IMR-90 (cell line): ENCODE measurements around the gene RBFOX2. TPM values are rescaled to one million over a fixed set of nuclear protein-coding genes. Genes with fewer than 3 reads are reported as not detected.

ENCODE experiments used
- ATAC-seq: fragments of 200-7000 bp; cut with Tn5 transposase; 2 replicates; pipeline ENCODE4 v1.9.1; 2020; ENCODE audit warnings: low read depth, mild to moderate bottlenecking, moderate library complexity
- BruUV-seq: library from RNA; stranded (reverse); fragments of 400-500 nt; replicated peaks from 2 replicates; lab custom pipeline; 2021; lab: Mats Ljungman, UMichigan
- CTCF ChIA-PET: fragments of 300-600 bp; formaldehyde crosslinking; extraction: SDS; loops from one replicate; lab custom pipeline; 2021; ENCODE audit warnings: antibody characterized with exemption; lab: Yijun Ruan, JAX
- POLR2A ChIA-PET: fragments of 300-600 bp; sonication (Branson Sonifier 250); formaldehyde crosslinking; loops from one replicate; lab custom pipeline; 2022; ENCODE audit warnings: antibody characterized with exemption; ENCODE audit not compliant: unreplicated experiment; lab: Charles Lee
- DNase-seq: peaks from one replicate; pipeline ENCODE4 v3.0.0; 2013
- H2AFZ ChIP-seq: replicated peaks from 2 replicates; pipeline ENCODE3; 2013; ENCODE audit warnings: low read length, mild to moderate bottlenecking; ENCODE audit not compliant: poor library complexity
- H2AK5ac ChIP-seq: 2 replicates; pipeline ENCODE4 v1.6.1; 2013; ENCODE audit warnings: low read depth, low read length, inconsistent platforms
- H2AK9ac ChIP-seq: replicated peaks from 2 replicates; pipeline ENCODE3; 2013; ENCODE audit warnings: mild to moderate bottlenecking, low read depth, low read length, moderate library complexity; ENCODE audit not compliant: poor library complexity
- H2BK120ac ChIP-seq: 2 replicates; pipeline ENCODE4 v1.6.1; 2013; ENCODE audit warnings: low read depth, low read length, inconsistent platforms
- H2BK15ac ChIP-seq: 3 replicates; pipeline ENCODE4 v1.6.1; 2013; ENCODE audit warnings: low read depth, low read length, inconsistent platforms
- H2BK20ac ChIP-seq: 2 replicates; pipeline ENCODE4 v1.6.1; 2013; ENCODE audit warnings: low read depth, mild to moderate bottlenecking, inconsistent platforms, low read length, moderate library complexity
- H2BK5ac ChIP-seq: 2 replicates; pipeline ENCODE4 v1.6.1; 2013; ENCODE audit warnings: mild to moderate bottlenecking, low read depth, low read length, inconsistent platforms; ENCODE audit not compliant: poor library complexity, severe bottlenecking
- H3K14ac ChIP-seq: replicated peaks from 2 replicates; pipeline ENCODE4 v1.6.1; 2013; ENCODE audit warnings: low read depth, low read length, inconsistent platforms
- H3K18ac ChIP-seq: 2 replicates; pipeline ENCODE4 v1.6.1; 2013; ENCODE audit warnings: low read depth, low read length, control low read depth
- H3K23ac ChIP-seq: 2 replicates; pipeline ENCODE4 v1.6.1; 2013; ENCODE audit warnings: low read depth, low read length, inconsistent platforms
- H3K27ac ChIP-seq: 2 replicates; pipeline ENCODE4 v1.5.1; 2013; ENCODE audit warnings: mild to moderate bottlenecking, control low read depth, low read length; ENCODE audit not compliant: insufficient read depth
- H3K27me3 ChIP-seq: 2 replicates; pipeline ENCODE4 v1.6.1; 2013; ENCODE audit warnings: low read length; ENCODE audit not compliant: control insufficient read depth, insufficient read depth
- H3K36me3 ChIP-seq: 2 replicates; pipeline ENCODE4 v1.6.1; 2013; ENCODE audit warnings: low read length, mixed read lengths; ENCODE audit not compliant: control insufficient read depth, insufficient read depth
- H3K4ac ChIP-seq: 2 replicates; pipeline ENCODE4 v1.6.1; 2013; ENCODE audit warnings: low read depth, low read length, inconsistent platforms
- H3K4me1 ChIP-seq: 2 replicates; pipeline ENCODE4 v1.6.1; 2013; ENCODE audit warnings: low read length, mixed read lengths; ENCODE audit not compliant: control insufficient read depth, insufficient read depth
- H3K4me2 ChIP-seq: 2 replicates; pipeline ENCODE4 v1.6.1; 2013; ENCODE audit warnings: low read depth, mild to moderate bottlenecking, control low read depth, low read length, moderate library complexity
- H3K4me3 ChIP-seq: 2 replicates; pipeline ENCODE4 v1.5.1; 2013; ENCODE audit warnings: low read depth, mild to moderate bottlenecking, control low read depth, low read length, moderate library complexity; ENCODE audit not compliant: insufficient read depth
- H3K56ac ChIP-seq: 2 replicates; pipeline ENCODE4 v1.6.1; 2013; ENCODE audit warnings: low read length, inconsistent platforms; ENCODE audit not compliant: insufficient read depth; ENCODE audit errors: extremely low read depth
- H3K79me1 ChIP-seq, 2 experiments: 2 replicates each; pipeline ENCODE4 v1.6.1; 2013; ENCODE audit warnings: low read length in 2 of 2, inconsistent platforms in 1 of 2, low read depth in 1 of 2
- H3K9ac ChIP-seq: 2 replicates; pipeline ENCODE4 v1.6.1; 2013; ENCODE audit warnings: low read depth, low read length, control low read depth
- H3K9me1 ChIP-seq: 2 replicates; pipeline ENCODE4 v1.6.1; 2013; ENCODE audit warnings: low read length, inconsistent platforms; ENCODE audit not compliant: insufficient read depth
- H3K9me3 ChIP-seq: 2 replicates; pipeline ENCODE4 v1.6.1; 2013; ENCODE audit warnings: low read length; ENCODE audit not compliant: control insufficient read depth, insufficient read depth
- H4K20me1 ChIP-seq: 2 replicates; pipeline ENCODE4 v1.6.1; 2013; ENCODE audit warnings: low read length, inconsistent platforms; ENCODE audit not compliant: insufficient read depth
- H4K5ac ChIP-seq: 2 replicates; pipeline ENCODE4 v1.6.1; 2013; ENCODE audit warnings: mild to moderate bottlenecking, low read depth, low read length, control low read depth
- H4K8ac ChIP-seq, 2 experiments: 2 replicates each; pipeline ENCODE4 v1.6.1; 2013; ENCODE audit warnings: low read depth in 2 of 2, low read length in 2 of 2, control low read depth in 1 of 2, inconsistent platforms in 1 of 2
- H4K91ac ChIP-seq: 2 replicates; pipeline ENCODE4 v1.6.1; 2013; ENCODE audit warnings: low read depth, low read length, inconsistent platforms; ENCODE audit not compliant: insufficient read depth
- CEBPB ChIP-seq: IDR thresholded peaks from 2 replicates; pipeline ENCODE4 v1.6.1; 2012; ENCODE audit warnings: low read depth, low read length, improper control_type of control experiment
- CHD1 ChIP-seq: IDR thresholded peaks from 2 replicates; pipeline ENCODE4 v1.6.1; 2012; ENCODE audit warnings: low read depth, low read length, improper control_type of control experiment
- FOS ChIP-seq: fragments of 150-350 bp; IDR thresholded peaks from 2 replicates; pipeline ENCODE4 v1.6.1; 2016; ENCODE audit warnings: low read depth, low read length
- MAZ ChIP-seq: IDR thresholded peaks from 2 replicates; pipeline ENCODE4 v1.6.1; 2012; ENCODE audit warnings: low read depth, mild to moderate bottlenecking, low read length, improper control_type of control experiment, moderate library complexity, borderline replicate concordance
- WGBS, 2 experiments: methylation state at CpG; one replicate each; pipeline versions ENCODE4 v1.1.5 to v1.1.7; 2013; ENCODE audit warnings: missing lambda C conversion rate in 2 of 2; ENCODE audit not compliant: insufficient read length in 1 of 2; ENCODE audit errors: extremely low coverage in 2 of 2; 5-methylcytosine and 5-hydroxymethylcytosine counted together
- dilution Hi-C: fragments of 300-500 bp; cut with HindIII; formaldehyde crosslinking; loops from one replicate; pipeline ENCODE4 v1.14.3; 2018; ENCODE audit warnings: low sequenced_read_pairs; ENCODE audit not compliant: unreplicated experiment
- in situ Hi-C: fragments of 300-500 bp; cut with MboI; formaldehyde crosslinking; loops from 3 replicates; pipeline ENCODE4 v1.14.3; 2019; ENCODE audit warnings: low sequenced_read_pairs, inconsistent platforms, mixed read lengths
- intact Hi-C: fragments of 100-400 bp; cut with micrococcal nuclease; formaldehyde crosslinking; loops from 2 replicates; pipeline ENCODE4 v1.10.0; 2022
- polyA plus RNA-seq, 3 experiments: library from polyadenylated mRNA; depleted of rRNA; stranded (reverse); fragments of >200 nt; gene quantifications; 2 replicates each; pipeline ENCODE4 v1.2.3, GENCODE V29; 2012; ENCODE audit warnings: low replicate concordance in 1 of 3
- total RNA-seq: library from RNA; depleted of rRNA; stranded (reverse); fragments of >200 nt; gene quantifications from 2 replicates; pipeline ENCODE4 v1.2.3, GENCODE V29; 2012
- TF ChIP-seq, protein P1 (sequence below): fragments of 150-350 bp; IDR thresholded peaks from 2 replicates; pipeline ENCODE4 v1.6.1; 2016; ENCODE audit warnings: low read depth, mild to moderate bottlenecking, low read length, moderate library complexity, borderline replicate concordance

RBFOX2 gene
- total and polyA plus RNA-seq, 2 of the 4 experiments (the other 2 are of a cell fraction) = 146 to 178 TPM

DNA sequence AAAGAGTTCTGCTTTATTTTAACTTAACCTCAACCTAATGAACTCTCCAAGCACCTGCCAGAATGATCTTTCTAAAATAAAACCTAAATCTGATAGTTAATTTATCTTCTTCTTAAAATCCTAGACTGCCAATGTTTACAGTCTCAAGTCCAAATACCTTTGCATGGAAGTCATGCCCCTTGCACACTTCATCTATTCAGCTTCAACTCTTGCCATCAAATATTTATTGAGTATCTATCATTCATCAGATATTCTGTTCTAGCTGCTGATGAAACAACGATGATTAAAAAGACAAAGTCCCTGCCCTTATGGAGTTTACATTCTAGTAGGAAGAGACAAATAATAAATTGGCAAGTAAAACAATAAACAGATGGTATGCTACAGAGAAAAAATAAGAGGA is 209.2 kb downstream of the RBFOX2 start:
- Histone ChIP-seq H3K23ac (no peak overlapping the region), H4K5ac (no peak overlapping the region), H3K4me3 (no peak overlapping the region), H2BK20ac (no peak overlapping the region), H3K4me1 (peaks cover 7% of the 10 kb centered on the region), H3K56ac (no peak overlapping the region), H3K14ac (no peak overlapping the region), H4K91ac (no peak overlapping the region), H2BK120ac (no peak overlapping the region), H3K4me2 (no peak overlapping the region), H3K18ac (no peak overlapping the region), H4K8ac (no peak overlapping the region), H4K20me1 (peaks cover 75% of the 10 kb centered on the region), H3K36me3 (no peaks in the 10 kb centered on the region; the same call in none of the 2 replicates), H3K9me3 (no peaks in the 10 kb centered on the region), H3K27ac (no peak overlapping the region), H2AFZ (no peak overlapping the region), H3K9me1 (peaks cover 17% of the 10 kb centered on the region), H3K9ac (no peak overlapping the region), H2AK5ac (no peak overlapping the region), H3K27me3 (no peaks in the 10 kb centered on the region), H2BK5ac (no peak overlapping the region), H3K79me1 (peaks cover 21 to 83% of the 10 kb centered on the region in 2 experiments; a peak in 3 of 4 replicates), H2BK15ac (no peak overlapping the region), H2AK9ac (no peak overlapping the region), H3K4ac (no peak overlapping the region)
- in situ Hi-C loops = no loop called here
- intact Hi-C loops = loop anchor here (5.0 kb wide), 1 partner anchor 37 kb away; no protein-coding TSS in a partner anchor
- no peak for DNase-seq
- CTCF ChIA-PET = interaction anchor here (0.5 to 0.6 kb wide), 2 partner anchors 9 to 62 kb away, joined by 3 read pairs; no protein-coding TSS in a partner anchor
- POLR2A ChIA-PET = no interaction called here
- no CpG with 5 or more reads among the region's 1 CpG for WGBS, 2 experiments
- dilution Hi-C loops = no loop called here
- BruUV-seq = no TSS peak
- no peak for ATAC-seq
- TF ChIP-seq CEBPB (no peak), MAZ (no peak), CHD1 (no peak), FOS (no peak)
- TF ChIP-seq, protein P1, sequence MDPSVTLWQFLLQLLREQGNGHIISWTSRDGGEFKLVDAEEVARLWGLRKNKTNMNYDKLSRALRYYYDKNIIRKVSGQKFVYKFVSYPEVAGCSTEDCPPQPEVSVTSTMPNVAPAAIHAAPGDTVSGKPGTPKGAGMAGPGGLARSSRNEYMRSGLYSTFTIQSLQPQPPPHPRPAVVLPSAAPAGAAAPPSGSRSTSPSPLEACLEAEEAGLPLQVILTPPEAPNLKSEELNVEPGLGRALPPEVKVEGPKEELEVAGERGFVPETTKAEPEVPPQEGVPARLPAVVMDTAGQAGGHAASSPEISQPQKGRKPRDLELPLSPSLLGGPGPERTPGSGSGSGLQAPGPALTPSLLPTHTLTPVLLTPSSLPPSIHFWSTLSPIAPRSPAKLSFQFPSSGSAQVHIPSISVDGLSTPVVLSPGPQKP = no peak
